Uterus (tissue), 2 donors: ENCODE measurements around the gene INPP5F.

ENCODE experiments used
- CTCF ChIP-seq, 4 experiments: fragments of 200-600 bp in 2 of 4; fragments of 450-650 bp in 2 of 4; sonication (generic) in 2 of 4; IDR thresholded peaks; one replicate each; pipeline ENCODE4 v1.5.1; 2016 to 2019; ENCODE audit warnings: antibody characterized with exemption in 4 of 4, mild to moderate bottlenecking in 2 of 4, moderate library complexity in 1 of 4
- POLR2A ChIP-seq, 2 donors: fragments of 450-650 bp; IDR thresholded peaks; one replicate each; pipeline ENCODE4 v1.6.1; 2016; ENCODE audit warnings: antibody characterized with exemption in 2 of 2, mild to moderate bottlenecking in 1 of 2, moderate library complexity in 1 of 2

GRCh38 chr10:119742947-119743648, 17.2 kb downstream of the INPP5F start:
- TF ChIP-seq CTCF (IDR thresholded peaks at IDR 0.05): no peak
- no peak for TF ChIP-seq POLR2A (IDR thresholded peaks at IDR 0.05)
